ENCODE measurements around the gene AFDN.

DNA sequence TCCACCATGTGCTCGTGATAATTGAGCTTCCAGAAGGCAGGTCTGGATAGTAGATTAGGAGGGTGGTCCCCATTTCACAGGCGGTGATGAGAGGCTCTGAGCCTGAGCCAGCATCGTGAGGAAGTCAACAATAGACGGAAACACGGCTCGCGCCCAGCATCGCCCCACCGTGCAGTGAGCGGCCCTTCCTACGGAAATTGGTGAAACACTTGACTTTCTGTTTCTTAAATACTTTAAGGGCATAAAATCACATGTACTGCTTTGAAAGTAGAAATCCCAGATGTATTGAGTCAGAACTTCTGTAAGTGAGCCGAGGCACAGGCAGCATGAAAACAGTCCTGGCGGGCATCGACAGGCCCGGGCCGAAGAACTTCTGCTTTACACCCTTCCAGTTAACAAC lies 166.5 kb downstream of the AFDN start:
- TF ChIP-seq FOXA1 (IDR thresholded peaks at IDR 0.05) (no peak), LEF1 (IDR thresholded peaks at IDR 0.05; ENCODE audit: borderline replicate concordance) (no peak), SUZ12 (IDR thresholded peaks at IDR 0.05) (no peak), NFRKB (IDR thresholded peaks at IDR 0.05) (no peak), ARNT (IDR thresholded peaks at IDR 0.05) (no peak), SP1 (IDR thresholded peaks at IDR 0.05) (no peak), ELF4 (IDR thresholded peaks at IDR 0.05) (no peak), HDGF (IDR thresholded peaks at IDR 0.05; ENCODE audit: borderline replicate concordance) (no peak), L3MBTL2 (conservative IDR thresholded peaks at IDR 0.05) (no peak), FOXM1 (IDR thresholded peaks at IDR 0.05; ENCODE audit: borderline replicate concordance) (no peak), BHLHE40 (IDR thresholded peaks at IDR 0.05; ENCODE audit: borderline replicate concordance) (no peak), TARDBP (IDR thresholded peaks at IDR 0.05) (no peak)
- TF ChIP-seq, protein P1, sequence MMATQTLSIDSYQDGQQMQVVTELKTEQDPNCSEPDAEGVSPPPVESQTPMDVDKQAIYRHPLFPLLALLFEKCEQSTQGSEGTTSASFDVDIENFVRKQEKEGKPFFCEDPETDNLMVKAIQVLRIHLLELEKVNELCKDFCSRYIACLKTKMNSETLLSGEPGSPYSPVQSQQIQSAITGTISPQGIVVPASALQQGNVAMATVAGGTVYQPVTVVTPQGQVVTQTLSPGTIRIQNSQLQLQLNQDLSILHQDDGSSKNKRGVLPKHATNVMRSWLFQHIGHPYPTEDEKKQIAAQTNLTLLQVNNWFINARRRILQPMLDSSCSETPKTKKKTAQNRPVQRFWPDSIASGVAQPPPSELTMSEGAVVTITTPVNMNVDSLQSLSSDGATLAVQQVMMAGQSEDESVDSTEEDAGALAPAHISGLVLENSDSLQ (IDR thresholded peaks at IDR 0.05), result no peak
